Endothelial cell of umbilical vein (primary cell): ENCODE measurements around the gene RBAK. TPM values are rescaled to one million over a fixed set of nuclear protein-coding genes. Genes with fewer than 3 reads are reported as not detected.

Source experiments
- BruUV-seq: library from RNA; stranded (reverse); fragments of 400-500 nt; replicated peaks from 2 replicates; lab custom pipeline; 2021; lab: Mats Ljungman, UMichigan
- CTCF ChIA-PET: fragments of 300-600, 350-600 bp; sonication (Branson Sonifier 250); formaldehyde crosslinking; loops from one replicate; lab custom pipeline; 2021; ENCODE audit warnings: antibody characterized with exemption, inconsistent platforms; lab: Charles Lee
- POLR2A ChIA-PET: fragments of 300-600, 350-600 bp; sonication (Branson Sonifier 250); formaldehyde crosslinking; loops from one replicate; lab custom pipeline; 2021; ENCODE audit warnings: antibody characterized with exemption, inconsistent platforms; lab: Charles Lee
- DNase-seq: peaks from one replicate; pipeline ENCODE4 v3.0.0-alpha.2; 2011; ENCODE audit warnings: low read depth, low spot score
- FAIRE-seq: peaks from 2 replicates; lab custom pipeline; 2011; peaks lifted over from hg19 to GRCh38; lab: Jason Lieb, UNC
- H2AFZ ChIP-seq: 2 replicates; pipeline ENCODE4 v1.6.0; 2012; ENCODE audit warnings: low read depth, low read length, control low read depth, inconsistent platforms
- H3K27ac ChIP-seq: 2 replicates; pipeline ENCODE4 v1.5.1; 2011; ENCODE audit warnings: low read depth, mild to moderate bottlenecking, control low read depth, low read length, moderate library complexity; ENCODE audit not compliant: insufficient read depth
- H3K27me3 ChIP-seq, 2 experiments: 2 replicates each; pipeline versions ENCODE4 v1.6.0 to v1.6.1; 2011; ENCODE audit warnings: low read length in 2 of 2, mixed read lengths in 1 of 2; ENCODE audit not compliant: control insufficient read depth in 2 of 2, insufficient read depth in 2 of 2
- H3K36me3 ChIP-seq, 2 experiments: 2 replicates in 1 of 2; 3 replicates in 1 of 2; pipeline ENCODE4 v1.5.1; 2011; ENCODE audit warnings: low read length in 2 of 2, mild to moderate bottlenecking in 1 of 2, moderate library complexity in 1 of 2; ENCODE audit not compliant: control insufficient read depth in 2 of 2, insufficient read depth in 2 of 2; ENCODE audit errors: extremely low read depth in 1 of 2
- H3K4me1 ChIP-seq: 3 replicates; pipeline ENCODE4 v1.5.1; 2011; ENCODE audit warnings: mild to moderate bottlenecking, low read length; ENCODE audit not compliant: control insufficient read depth, insufficient read depth; ENCODE audit errors: extremely low read depth
- H3K4me2 ChIP-seq: 2 replicates; pipeline ENCODE4 v1.6.1; 2011; ENCODE audit warnings: low read length, control low read depth, mixed read lengths; ENCODE audit not compliant: insufficient read depth
- H3K4me3 ChIP-seq, 3 experiments: fragments of 200-600 bp in 1 of 3; sonication (generic), shearing (Covaris generic) in 1 of 3; replicated peaks in 1 of 3; 2 replicates each; pipeline ENCODE4 v1.5.1; 2011 to 2016; ENCODE audit warnings: control low read depth in 3 of 3, low read length in 3 of 3, mild to moderate bottlenecking in 2 of 3, inconsistent platforms in 1 of 3, low read depth in 1 of 3, moderate library complexity in 1 of 3; ENCODE audit not compliant: insufficient read depth in 1 of 3
- H3K79me2 ChIP-seq: 2 replicates; pipeline ENCODE4 v1.6.0; 2012; ENCODE audit warnings: low read length, inconsistent platforms; ENCODE audit not compliant: control insufficient read depth, insufficient read depth
- H3K9ac ChIP-seq: replicated peaks from 2 replicates; pipeline ENCODE3; 2011; ENCODE audit warnings: low read length, control low read depth; ENCODE audit not compliant: insufficient read depth; ENCODE audit errors: extremely low read depth
- H3K9me1 ChIP-seq: replicated peaks from 3 replicates; pipeline ENCODE4 v1.6.0; 2011; ENCODE audit warnings: mild to moderate bottlenecking, low read length; ENCODE audit not compliant: control insufficient read depth, insufficient read depth; ENCODE audit errors: extremely low read depth
- H3K9me3 ChIP-seq: replicated peaks from 2 replicates; pipeline ENCODE4 v1.5.1; 2012; ENCODE audit warnings: low read length, inconsistent platforms; ENCODE audit not compliant: control insufficient read depth, insufficient read depth
- H4K20me1 ChIP-seq: replicated peaks from 2 replicates; pipeline ENCODE3; 2011; ENCODE audit warnings: mild to moderate bottlenecking, low read length; ENCODE audit not compliant: control insufficient read depth, insufficient read depth; ENCODE audit errors: extremely low read depth
- EZH2 ChIP-seq: IDR thresholded peaks from 2 replicates; pipeline ENCODE4 v1.6.1; 2012; ENCODE audit warnings: borderline replicate concordance, low read depth, mild to moderate bottlenecking, moderate library complexity, low read length, inconsistent platforms; ENCODE audit not compliant: severe bottlenecking
- FOS ChIP-seq: IDR thresholded peaks from 2 replicates; pipeline ENCODE4 v1.6.1; 2011; ENCODE audit warnings: mild to moderate bottlenecking, low read length, moderate library complexity, borderline replicate concordance; ENCODE audit not compliant: insufficient read depth
- GATA2 ChIP-seq: IDR thresholded peaks from 2 replicates; pipeline ENCODE4 v1.7.0; 2011; ENCODE audit warnings: low read depth, mild to moderate bottlenecking, moderate library complexity, mixed read lengths, low read length; ENCODE audit not compliant: insufficient read length, insufficient read depth
- JUN ChIP-seq: IDR thresholded peaks from 2 replicates; pipeline ENCODE4 v1.6.1; 2011; ENCODE audit warnings: borderline replicate concordance, low read depth; ENCODE audit not compliant: insufficient read length, insufficient read depth
- MAX ChIP-seq: IDR thresholded peaks from 2 replicates; pipeline ENCODE4 v1.6.1; 2011; ENCODE audit not compliant: insufficient read depth, insufficient read length
- MYC ChIP-seq: IDR thresholded peaks from one replicate; pipeline ENCODE4 v1.6.1; 2011; ENCODE audit warnings: mild to moderate bottlenecking, low read depth, low read length
- POLR2A ChIP-seq: IDR thresholded peaks from 2 replicates; pipeline ENCODE4 v1.6.1; 2012; ENCODE audit warnings: low read depth, mild to moderate bottlenecking, control low read depth, low read length
- POLR2AphosphoS5 ChIP-seq: IDR thresholded peaks from 2 replicates; pipeline ENCODE4 v1.6.1; 2012; ENCODE audit warnings: low read depth, mild to moderate bottlenecking, control low read depth, low read length, moderate library complexity; ENCODE audit not compliant: insufficient read depth
- dilution Hi-C: fragments of 300-500 bp; cut with MboI; formaldehyde crosslinking; loops from one replicate; pipeline ENCODE4 v1.15.0; 2019; ENCODE audit warnings: low sequenced_read_pairs; ENCODE audit not compliant: extremely low pct_ligation_motif_present
- intact Hi-C: fragments of 100-400 bp; cut with micrococcal nuclease; formaldehyde crosslinking; loops from one replicate; pipeline ENCODE4 v1.10.0; 2022
- polyA plus RNA-seq, 4 experiments: library from polyadenylated mRNA; depleted of rRNA in 3 of 4; stranded (reverse) in 3 of 4; unstranded in 1 of 4; fragments of >200 nt; gene quantifications; 2 replicates each; pipeline versions ENCODE4 v1.2.1 to v1.2.3, GENCODE V29; 2011 to 2012; ENCODE audit warnings: missing spikeins in 1 of 4
- total RNA-seq: library from RNA; stranded (reverse); gene quantifications from 2 replicates; pipeline ENCODE4 v1.2.3, GENCODE V29; 2021
- TF ChIP-seq, protein P1 (sequence below), 2 donors: IDR thresholded peaks; 1 replicate in 1 of 2; 2 replicates in 1 of 2; pipeline ENCODE4 v1.5.1; 2011; ENCODE audit warnings: low read length in 2 of 2, mild to moderate bottlenecking in 2 of 2, moderate library complexity in 2 of 2, control low read depth in 1 of 2, inconsistent platforms in 1 of 2, low read depth in 1 of 2; ENCODE audit not compliant: insufficient read depth in 1 of 2; ENCODE audit errors: extremely low read depth in 1 of 2

The RBAK gene
- total and polyA plus RNA-seq, 2 donors (not counting 3 experiments of a cell fraction or from before 2014, with no cell fraction given), result 1.4 to 8.6 TPM

DNA sequence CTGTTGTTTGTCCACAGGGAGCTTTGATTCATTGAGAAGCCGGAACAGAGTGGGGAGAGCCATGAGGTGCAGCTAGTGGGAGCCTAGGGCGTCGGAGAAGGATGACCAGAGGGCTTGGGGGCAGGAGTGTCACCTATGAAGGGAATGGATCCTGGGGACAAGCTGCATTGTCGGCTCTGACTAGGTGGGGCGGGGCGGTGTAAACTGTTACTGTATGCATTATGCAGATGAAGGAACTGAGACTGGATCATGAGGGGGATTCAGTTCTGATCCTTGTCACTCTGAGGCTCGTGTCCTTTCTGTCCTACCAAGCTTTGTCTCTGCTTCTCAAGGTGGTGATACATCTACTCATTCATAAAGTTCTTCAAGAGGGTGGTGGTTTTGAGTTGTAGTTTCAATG lies 46.8 kb upstream of the RBAK start:
- dilution Hi-C loops (no loop called here), intact Hi-C loops (no loop called here)
- Histone ChIP-seq H3K27ac (no peak overlapping the region), H3K4me2 (no peak overlapping the region), H3K9me3 (no peaks in the 10 kb centered on the region), H3K27me3 (no peaks in the 10 kb centered on the region), H4K20me1 (no peaks in the 10 kb centered on the region), H3K4me1 (no peaks in the 10 kb centered on the region), H3K9me1 (no peaks in the 10 kb centered on the region), H3K9ac (no peak overlapping the region), H2AFZ (no peak overlapping the region), H3K36me3 (peaks cover 2 to 19% of the 10 kb centered on the region in 2 experiments), H3K4me3 (no peak overlapping the region), H3K79me2 (no peaks in the 10 kb centered on the region)
- FAIRE-seq (no peak), DNase-seq (no peak)
- BruUV-seq, result no TSS peak
- ChIA-PET POLR2A (no interaction called here), CTCF (interaction anchor here (1.7 kb wide), 1 partner anchor 25 kb away, joined by 6 read pairs; no protein-coding TSS in a partner anchor)
- TF ChIP-seq POLR2AphosphoS5 (no peak), GATA2 (no peak), EZH2 (no peak), MAX (no peak), FOS (no peak), JUN (no peak), POLR2A (no peak), MYC (no peak)
- TF ChIP-seq, protein P1, sequence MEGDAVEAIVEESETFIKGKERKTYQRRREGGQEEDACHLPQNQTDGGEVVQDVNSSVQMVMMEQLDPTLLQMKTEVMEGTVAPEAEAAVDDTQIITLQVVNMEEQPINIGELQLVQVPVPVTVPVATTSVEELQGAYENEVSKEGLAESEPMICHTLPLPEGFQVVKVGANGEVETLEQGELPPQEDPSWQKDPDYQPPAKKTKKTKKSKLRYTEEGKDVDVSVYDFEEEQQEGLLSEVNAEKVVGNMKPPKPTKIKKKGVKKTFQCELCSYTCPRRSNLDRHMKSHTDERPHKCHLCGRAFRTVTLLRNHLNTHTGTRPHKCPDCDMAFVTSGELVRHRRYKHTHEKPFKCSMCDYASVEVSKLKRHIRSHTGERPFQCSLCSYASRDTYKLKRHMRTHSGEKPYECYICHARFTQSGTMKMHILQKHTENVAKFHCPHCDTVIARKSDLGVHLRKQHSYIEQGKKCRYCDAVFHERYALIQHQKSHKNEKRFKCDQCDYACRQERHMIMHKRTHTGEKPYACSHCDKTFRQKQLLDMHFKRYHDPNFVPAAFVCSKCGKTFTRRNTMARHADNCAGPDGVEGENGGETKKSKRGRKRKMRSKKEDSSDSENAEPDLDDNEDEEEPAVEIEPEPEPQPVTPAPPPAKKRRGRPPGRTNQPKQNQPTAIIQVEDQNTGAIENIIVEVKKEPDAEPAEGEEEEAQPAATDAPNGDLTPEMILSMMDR (IDR thresholded peaks at IDR 0.05; ENCODE audit: extremely low read depth in 1 of 2, insufficient read depth in 1 of 2, low read depth in 1 of 2, low read length in 2 of 2), result no peak
